CD8-positive, alpha-beta memory T cell (primary cell): ENCODE measurements around the gene ANKRD13C. TPM values are rescaled to one million over a fixed set of nuclear protein-coding genes. Genes with fewer than 3 reads are reported as not detected.
A peak's percentile ranks its signal among the peaks of the same experiment; 100 is the strongest.

Source experiments
- CTCF ChIA-PET: fragments of 350-600 bp; sonication (Branson Sonifier 250); formaldehyde crosslinking; loops from one replicate; lab custom pipeline; 2021; ENCODE audit warnings: antibody characterized with exemption; lab: Charles Lee
- POLR2A ChIA-PET: fragments of 350-600 bp; sonication (Branson Sonifier 250); formaldehyde crosslinking; loops from one replicate; lab custom pipeline; 2021; ENCODE audit warnings: antibody characterized with exemption; lab: Charles Lee
- DNase-seq, 5 donors: peaks; one replicate each; pipeline versions ENCODE4 v3.0.0 to v3.0.0-alpha.2; 2020 to 2022; ENCODE audit warnings: mixed read lengths in 1 of 5
- H3K27ac ChIP-seq: one replicate; pipeline ENCODE4 v1.7.0; 2013; ENCODE audit warnings: low read depth, mild to moderate bottlenecking, low read length, moderate library complexity
- H3K27me3 ChIP-seq: 2 replicates; pipeline ENCODE4 v1.7.0; 2013; ENCODE audit warnings: low read length, mild to moderate bottlenecking; ENCODE audit not compliant: insufficient read depth, poor library complexity, severe bottlenecking
- H3K36me3 ChIP-seq: 2 replicates; pipeline ENCODE4 v1.7.0; 2013; ENCODE audit warnings: mild to moderate bottlenecking, low read length, moderate library complexity; ENCODE audit not compliant: insufficient read depth
- H3K4me1 ChIP-seq: 2 replicates; pipeline ENCODE4 v1.7.0; 2013; ENCODE audit warnings: mild to moderate bottlenecking, low read length, moderate library complexity; ENCODE audit not compliant: insufficient read depth
- H3K4me3 ChIP-seq: 2 replicates; pipeline ENCODE4 v1.7.0; 2013; ENCODE audit warnings: mild to moderate bottlenecking, low read length
- H3K9me3 ChIP-seq: 2 replicates; pipeline ENCODE4 v1.7.0; 2013; ENCODE audit warnings: mild to moderate bottlenecking, low read length
- H3K27ac Mint-ChIP-seq, 8 donors: one replicate each; pipeline ENCODE4 v1.8.0; 2020 to 2021; ENCODE audit warnings: mixed read lengths in 8 of 8, mild to moderate bottlenecking in 6 of 8, inconsistent platforms in 3 of 8, moderate library complexity in 3 of 8
- H3K27me3 Mint-ChIP-seq, 2 donors: one replicate each; pipeline ENCODE4 v1.8.0; 2020 to 2021; ENCODE audit warnings: mixed read lengths in 2 of 2, mild to moderate bottlenecking in 1 of 2, moderate library complexity in 1 of 2
- H3K36me3 Mint-ChIP-seq, 3 donors: one replicate each; pipeline ENCODE4 v1.8.0; 2020 to 2021; ENCODE audit warnings: mixed read lengths in 3 of 3, inconsistent platforms in 1 of 3, mild to moderate bottlenecking in 1 of 3
- H3K4me1 Mint-ChIP-seq, 3 donors: one replicate each; pipeline ENCODE4 v1.8.0; 2020 to 2021; ENCODE audit warnings: mixed read lengths in 3 of 3, inconsistent platforms in 1 of 3, mild to moderate bottlenecking in 1 of 3
- H3K4me3 Mint-ChIP-seq, 7 donors: one replicate each; pipeline ENCODE4 v1.8.0; 2020 to 2021; ENCODE audit warnings: mixed read lengths in 7 of 7, mild to moderate bottlenecking in 6 of 7, moderate library complexity in 4 of 7, inconsistent platforms in 2 of 7
- H3K9me3 Mint-ChIP-seq, 5 donors: one replicate each; pipeline ENCODE4 v1.8.0; 2020 to 2022; ENCODE audit warnings: mixed read lengths in 5 of 5, mild to moderate bottlenecking in 3 of 5, moderate library complexity in 2 of 5, inconsistent platforms in 1 of 5
- polyA plus RNA-seq: library from polyadenylated mRNA; unstranded; fragments of 300-500 nt; fragmentation: Illumina TruSeq; gene quantifications from one replicate; pipeline ENCODE4 v1.2.3, GENCODE V29; 2021
- total RNA-seq, 2 experiments: library from RNA; stranded (reverse); gene quantifications; one replicate each; pipeline ENCODE4 v1.2.3, GENCODE V29; 2021

The ANKRD13C gene
- total and polyA plus RNA-seq, 3 experiments from 2014 or later = 15.9 to 30.9 (median 29.4) TPM

- H3K9me3 Mint-ChIP-seq = no peaks in the 10 kb centered on the region
These were observed 18.5 kb downstream of the ANKRD13C start for GRCh38 chr1:70336050-70336449.

GRCh38 chr1:70334436-70334835, 20.1 kb downstream of the ANKRD13C start:
- Mint-ChIP-seq H3K4me3 (no peak overlapping the region), H3K36me3 (peaks cover 4 to 46% (median 13%) of the 10 kb centered on the region in 3 donors), H3K9me3 (no peaks in the 10 kb centered on the region), H3K27me3 (no peaks in the 10 kb centered on the region), H3K4me1 (peaks cover 31 to 53% (median 50%) of the 10 kb centered on the region in 3 donors), H3K27ac (no peak overlapping the region)
- no peaks in the 10 kb centered on the region for H3K36me3 ChIP-seq
- H3K27me3 ChIP-seq = no peaks in the 10 kb centered on the region
- ChIA-PET CTCF (no interaction called here), POLR2A (no interaction called here)
- DNase-seq = no peak
- H3K9me3 ChIP-seq = no peaks in the 10 kb centered on the region
- H3K4me3 ChIP-seq = no peak overlapping the region
- H3K27ac ChIP-seq = no peak overlapping the region
- H3K4me1 ChIP-seq = no peaks in the 10 kb centered on the region

More at GRCh38 chr1:70336050-70336449, 18.5 kb downstream of the ANKRD13C start:
- Histone ChIP-seq H3K4me1 (no peaks in the 10 kb centered on the region), H3K27me3 (no peaks in the 10 kb centered on the region), H3K27ac (no peak overlapping the region), H3K4me3 (no peak overlapping the region), H3K9me3 (no peaks in the 10 kb centered on the region), H3K36me3 (no peaks in the 10 kb centered on the region)
- ChIA-PET CTCF (no interaction called here), POLR2A (no interaction called here)
- Mint-ChIP-seq H3K27ac (no peak overlapping the region), H3K4me1 (peaks cover 30 to 49% (median 47%) of the 10 kb centered on the region in 3 donors), H3K4me3 (no peak overlapping the region), H3K36me3 (peaks cover 4 to 44% (median 10%) of the 10 kb centered on the region in 3 donors), H3K27me3 (no peaks in the 10 kb centered on the region)
- no peak for DNase-seq

- H3K9me3 Mint-ChIP-seq = no peaks in the 10 kb centered on the region
- no peaks in the 10 kb centered on the region for H3K27me3 ChIP-seq
- no peaks in the 10 kb centered on the region for H3K36me3 ChIP-seq
- H3K27ac ChIP-seq = no peak overlapping the region
- H3K4me1 Mint-ChIP-seq = peaks cover 28 to 59% (median 53%) of the 10 kb centered on the region in 3 donors
- H3K4me1 ChIP-seq = no peaks in the 10 kb centered on the region
- POLR2A ChIA-PET = no interaction called here
- no peak for DNase-seq
- H3K27me3 Mint-ChIP-seq = no peaks in the 10 kb centered on the region
- peaks cover 4 to 43% (median 13%) of the 10 kb centered on the region in 3 donors for H3K36me3 Mint-ChIP-seq
- H3K4me3 Mint-ChIP-seq = no peak overlapping the region
- H3K27ac Mint-ChIP-seq = peak overlapping the region in 5 of 8 donors; percentile 2 to 58 (median 12)
- CTCF ChIA-PET = no interaction called here
- no peak overlapping the region for H3K4me3 ChIP-seq
- no peaks in the 10 kb centered on the region for H3K9me3 ChIP-seq
These were observed 21.3 kb downstream of the ANKRD13C start for GRCh38 chr1:70333245-70333644.

- no peaks in the 10 kb centered on the region for H3K9me3 ChIP-seq
- Mint-ChIP-seq H3K27me3 (no peaks in the 10 kb centered on the region), H3K36me3 (peaks cover 3 to 40% (median 10%) of the 10 kb centered on the region in 3 donors), H3K27ac (peak overlapping the region in 2 of 8 donors; percentile 5 to 26), H3K4me1 (peaks cover 31 to 54% (median 51%) of the 10 kb centered on the region in 3 donors), H3K9me3 (no peaks in the 10 kb centered on the region), H3K4me3 (no peak overlapping the region)
- no peaks in the 10 kb centered on the region for H3K36me3 ChIP-seq
- ChIA-PET POLR2A (no interaction called here), CTCF (no interaction called here)
- no peak overlapping the region for H3K27ac ChIP-seq
- no peak overlapping the region for H3K4me3 ChIP-seq
- H3K4me1 ChIP-seq = no peaks in the 10 kb centered on the region
- DNase-seq = no peak
- no peaks in the 10 kb centered on the region for H3K27me3 ChIP-seq
These were observed 22.6 kb downstream of the ANKRD13C start for GRCh38 chr1:70331962-70332361.

GRCh38 chr1:70327306-70328076, 27.0 kb downstream of the ANKRD13C start:
- no peaks in the 10 kb centered on the region for H3K9me3 ChIP-seq
- DNase-seq = no peak
- H3K27ac Mint-ChIP-seq = peak overlapping the region in 1 of 8 donors; percentile 23
- H3K36me3 Mint-ChIP-seq = peaks cover 3 to 37% (median 7%) of the 10 kb centered on the region in 3 donors
- no peak overlapping the region for H3K4me3 ChIP-seq
- ChIA-PET POLR2A (no interaction called here), CTCF (no interaction called here)
- H3K36me3 ChIP-seq = no peaks in the 10 kb centered on the region
- H3K4me1 ChIP-seq = no peaks in the 10 kb centered on the region
- no peaks in the 10 kb centered on the region for H3K27me3 Mint-ChIP-seq
- peaks cover 19 to 45% (median 42%) of the 10 kb centered on the region in 3 donors for H3K4me1 Mint-ChIP-seq
- H3K27ac ChIP-seq = no peak overlapping the region
- H3K9me3 Mint-ChIP-seq = no peaks in the 10 kb centered on the region
- no peak overlapping the region for H3K4me3 Mint-ChIP-seq
- H3K27me3 ChIP-seq = no peaks in the 10 kb centered on the region

- Mint-ChIP-seq H3K27me3 (no peaks in the 10 kb centered on the region), H3K36me3 (peaks cover 5 to 40% (median 7%) of the 10 kb centered on the region in 3 donors), H3K4me1 (peaks cover 12 to 34% (median 30%) of the 10 kb centered on the region in 3 donors), H3K4me3 (no peak overlapping the region), H3K27ac (no peak overlapping the region), H3K9me3 (no peaks in the 10 kb centered on the region)
- CTCF ChIA-PET = no interaction called here
- Histone ChIP-seq H3K4me3 (no peak overlapping the region), H3K4me1 (no peaks in the 10 kb centered on the region), H3K36me3 (no peaks in the 10 kb centered on the region), H3K27ac (no peak overlapping the region), H3K27me3 (no peaks in the 10 kb centered on the region), H3K9me3 (no peaks in the 10 kb centered on the region)
- POLR2A ChIA-PET = no interaction called here
- no peak for DNase-seq
These were observed 29.8 kb downstream of the ANKRD13C start for GRCh38 chr1:70324683-70325082.

GRCh38 chr1:70319750-70320149, 34.8 kb downstream of the ANKRD13C start:
- Histone ChIP-seq H3K27me3 (no peaks in the 10 kb centered on the region), H3K9me3 (no peaks in the 10 kb centered on the region), H3K27ac (no peak overlapping the region), H3K4me3 (no peak overlapping the region), H3K4me1 (no peaks in the 10 kb centered on the region), H3K36me3 (no peaks in the 10 kb centered on the region)
- CTCF ChIA-PET = no interaction called here
- Mint-ChIP-seq H3K27ac (no peak overlapping the region), H3K36me3 (peaks cover 7 to 43% (median 10%) of the 10 kb centered on the region in 3 donors), H3K4me1 (peaks cover 22 to 40% (median 37%) of the 10 kb centered on the region in 3 donors), H3K9me3 (no peaks in the 10 kb centered on the region), H3K4me3 (no peak overlapping the region), H3K27me3 (no peaks in the 10 kb centered on the region)
- POLR2A ChIA-PET = no interaction called here
- no peak for DNase-seq

- Mint-ChIP-seq H3K9me3 (no peaks in the 10 kb centered on the region), H3K4me3 (no peak overlapping the region), H3K27ac (peak overlapping the region in 3 of 8 donors; percentile 2 to 85 (median 7)), H3K27me3 (no peaks in the 10 kb centered on the region), H3K4me1 (peaks cover 22 to 39% (median 37%) of the 10 kb centered on the region in 3 donors), H3K36me3 (peaks cover 0 to 38% (median 10%) of the 10 kb centered on the region in 3 donors)
- POLR2A ChIA-PET = no interaction called here
- Histone ChIP-seq H3K4me1 (no peaks in the 10 kb centered on the region), H3K27ac (no peak overlapping the region), H3K27me3 (no peaks in the 10 kb centered on the region), H3K9me3 (no peaks in the 10 kb centered on the region), H3K4me3 (no peak overlapping the region), H3K36me3 (no peaks in the 10 kb centered on the region)
- CTCF ChIA-PET = no interaction called here
- no peak for DNase-seq
These were observed 36.3 kb downstream of the ANKRD13C start for GRCh38 chr1:70318191-70318590.
